Natural killer cell (primary cell): Measurements from ENCODE around the gene SULF2. TPM values are rescaled to one million over a fixed set of nuclear protein-coding genes. Genes with fewer than 3 reads are reported as not detected.

Experiments used
- ATAC-seq, 3 donors: fragments of 150-1000 bp in 2 of 3; fragments of 200-7000 bp in 1 of 3; cut with Tn5 transposase; 1 replicate in 1 of 3; 2 replicates in 2 of 3; pipeline ENCODE4 v1.10.0; 2021; ENCODE audit warnings: mild to moderate bottlenecking in 2 of 3, moderate library complexity in 2 of 3
- DNase-seq, 2 donors: peaks; one replicate each; pipeline versions ENCODE4 v3.0.0 to v3.0.0-alpha.2; 2013 to 2021; ENCODE audit warnings: mixed read lengths in 1 of 2
- H3K27ac ChIP-seq: one replicate; pipeline ENCODE4 v1.5.1; 2013; ENCODE audit warnings: mild to moderate bottlenecking, low read length
- H3K27me3 ChIP-seq: one replicate; pipeline ENCODE4 v1.6.1; 2013; ENCODE audit warnings: low read length; ENCODE audit not compliant: control insufficient read depth, insufficient read depth
- H3K36me3 ChIP-seq: one replicate; pipeline ENCODE4 v1.6.1; 2013; ENCODE audit warnings: low read length; ENCODE audit not compliant: control insufficient read depth, insufficient read depth
- H3K4me1 ChIP-seq: one replicate; pipeline ENCODE4 v1.6.1; 2013; ENCODE audit warnings: low read length; ENCODE audit not compliant: control insufficient read depth, insufficient read depth
- H3K4me3 ChIP-seq: one replicate; pipeline ENCODE4 v1.5.1; 2013; ENCODE audit warnings: low read length
- H3K9me3 ChIP-seq: one replicate; pipeline ENCODE4 v1.6.1; 2013; ENCODE audit warnings: low read length; ENCODE audit not compliant: control insufficient read depth, insufficient read depth
- H3K27ac Mint-ChIP-seq, 2 donors: one replicate each; pipeline ENCODE4 v1.8.0; 2022; ENCODE audit warnings: mild to moderate bottlenecking in 2 of 2, mixed read lengths in 2 of 2, moderate library complexity in 1 of 2
- H3K27me3 Mint-ChIP-seq, 2 donors: one replicate each; pipeline ENCODE4 v1.8.0; 2022; ENCODE audit warnings: low read depth in 2 of 2, mixed read lengths in 2 of 2
- H3K36me3 Mint-ChIP-seq: one replicate; pipeline ENCODE4 v1.8.0; 2022; ENCODE audit warnings: mixed read lengths
- H3K4me1 Mint-ChIP-seq, 2 donors: one replicate each; pipeline ENCODE4 v1.8.0; 2022; ENCODE audit warnings: mixed read lengths in 2 of 2
- H3K4me3 Mint-ChIP-seq: one replicate; pipeline ENCODE4 v1.8.0; 2022; ENCODE audit warnings: mild to moderate bottlenecking, moderate library complexity, mixed read lengths
- H3K9me3 Mint-ChIP-seq, 2 donors: one replicate each; pipeline ENCODE4 v1.8.0; 2022; ENCODE audit warnings: mixed read lengths in 2 of 2
- WGBS: methylation state at CpG from one replicate; pipeline ENCODE4 v1.1.7; 2013; ENCODE audit warnings: missing lambda C conversion rate; ENCODE audit not compliant: insufficient coverage; 5-methylcytosine and 5-hydroxymethylcytosine counted together
- intact Hi-C: fragments of 100-400 bp; cut with micrococcal nuclease; formaldehyde crosslinking; loops from one replicate; pipeline ENCODE4 v1.14.2; 2022
- total RNA-seq, 4 donors: library from RNA; stranded (reverse); fragments of 120-200 nt in 1 of 4; gene quantifications; one replicate each; pipeline versions ENCODE4 v1.2.3 to v1.2.4, GENCODE V29; 2013 to 2022
- TF ChIP-seq, protein P1 (sequence below): fragments of 200-600 bp; IDR thresholded peaks from one replicate; pipeline ENCODE4 v1.8.0; 2022; ENCODE audit warnings: antibody characterized with exemption

Gene SULF2
- total RNA-seq, 3 donors from 2014 or later (not counting 1 experiment from before 2014, with no cell fraction given): 8.1 to 48.7 (median 12.3) TPM

DNA sequence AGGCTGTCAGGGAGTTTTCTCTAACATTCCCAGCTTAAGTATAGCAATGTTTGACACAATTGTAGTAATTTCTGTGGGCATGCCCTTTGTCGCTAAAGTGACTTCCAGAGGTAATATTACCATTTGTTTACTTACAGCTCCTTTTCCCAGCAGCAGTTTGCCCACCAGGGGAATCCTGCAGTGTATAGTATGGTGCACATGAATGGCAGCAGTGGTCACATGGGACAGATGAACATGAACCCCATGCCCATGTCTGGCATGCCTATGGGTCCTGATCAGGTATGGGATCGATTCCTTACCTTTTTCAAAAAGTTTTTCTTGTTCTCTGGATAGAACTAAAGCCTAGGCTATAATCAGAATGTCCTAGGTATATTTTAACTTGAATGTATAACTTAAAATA is 132.5 kb downstream of the SULF2 start:
- H3K36me3 Mint-ChIP-seq: peaks cover 9% of the 10 kb centered on the region
- H3K9me3 Mint-ChIP-seq: no peaks in the 10 kb centered on the region
- H3K36me3 ChIP-seq: peaks cover 70% of the 10 kb centered on the region
- H3K27me3 ChIP-seq: no peaks in the 10 kb centered on the region
- DNase-seq (no peak), ATAC-seq (no peak)
- no peak overlapping the region for H3K4me3 Mint-ChIP-seq
- TF ChIP-seq, protein P1, sequence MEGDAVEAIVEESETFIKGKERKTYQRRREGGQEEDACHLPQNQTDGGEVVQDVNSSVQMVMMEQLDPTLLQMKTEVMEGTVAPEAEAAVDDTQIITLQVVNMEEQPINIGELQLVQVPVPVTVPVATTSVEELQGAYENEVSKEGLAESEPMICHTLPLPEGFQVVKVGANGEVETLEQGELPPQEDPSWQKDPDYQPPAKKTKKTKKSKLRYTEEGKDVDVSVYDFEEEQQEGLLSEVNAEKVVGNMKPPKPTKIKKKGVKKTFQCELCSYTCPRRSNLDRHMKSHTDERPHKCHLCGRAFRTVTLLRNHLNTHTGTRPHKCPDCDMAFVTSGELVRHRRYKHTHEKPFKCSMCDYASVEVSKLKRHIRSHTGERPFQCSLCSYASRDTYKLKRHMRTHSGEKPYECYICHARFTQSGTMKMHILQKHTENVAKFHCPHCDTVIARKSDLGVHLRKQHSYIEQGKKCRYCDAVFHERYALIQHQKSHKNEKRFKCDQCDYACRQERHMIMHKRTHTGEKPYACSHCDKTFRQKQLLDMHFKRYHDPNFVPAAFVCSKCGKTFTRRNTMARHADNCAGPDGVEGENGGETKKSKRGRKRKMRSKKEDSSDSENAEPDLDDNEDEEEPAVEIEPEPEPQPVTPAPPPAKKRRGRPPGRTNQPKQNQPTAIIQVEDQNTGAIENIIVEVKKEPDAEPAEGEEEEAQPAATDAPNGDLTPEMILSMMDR: no peak
- no peak overlapping the region for H3K4me3 ChIP-seq
- no peaks in the 10 kb centered on the region for H3K27me3 Mint-ChIP-seq
- no peaks in the 10 kb centered on the region for H3K4me1 ChIP-seq
- WGBS: 100% methylated on average over 2 of the region's 2 CpGs
- no peak overlapping the region for H3K27ac Mint-ChIP-seq
- intact Hi-C loops: no loop called here
- H3K4me1 Mint-ChIP-seq: no peaks in the 10 kb centered on the region
- H3K9me3 ChIP-seq: no peaks in the 10 kb centered on the region
- H3K27ac ChIP-seq: no peak overlapping the region

- Histone ChIP-seq H3K4me1 (no peaks in the 10 kb centered on the region), H3K9me3 (no peaks in the 10 kb centered on the region), H3K27ac (no peak overlapping the region), H3K27me3 (no peaks in the 10 kb centered on the region), H3K36me3 (peaks cover 71% of the 10 kb centered on the region), H3K4me3 (no peak overlapping the region)
- TF ChIP-seq, protein P1: no peak
- no peak overlapping the region for H3K4me3 Mint-ChIP-seq
- peaks cover 9% of the 10 kb centered on the region for H3K36me3 Mint-ChIP-seq
- H3K9me3 Mint-ChIP-seq: no peaks in the 10 kb centered on the region
- no peak overlapping the region for H3K27ac Mint-ChIP-seq
- no peak for DNase-seq
- intact Hi-C loops: no loop called here
- H3K27me3 Mint-ChIP-seq: no peaks in the 10 kb centered on the region
- WGBS: 96% methylated on average over 3 of the region's 3 CpGs
- H3K4me1 Mint-ChIP-seq: no peaks in the 10 kb centered on the region
- no peak for ATAC-seq
Observed at GRCh38 chr20:47652301-47652700, 133.0 kb downstream of the SULF2 start.

DNA sequence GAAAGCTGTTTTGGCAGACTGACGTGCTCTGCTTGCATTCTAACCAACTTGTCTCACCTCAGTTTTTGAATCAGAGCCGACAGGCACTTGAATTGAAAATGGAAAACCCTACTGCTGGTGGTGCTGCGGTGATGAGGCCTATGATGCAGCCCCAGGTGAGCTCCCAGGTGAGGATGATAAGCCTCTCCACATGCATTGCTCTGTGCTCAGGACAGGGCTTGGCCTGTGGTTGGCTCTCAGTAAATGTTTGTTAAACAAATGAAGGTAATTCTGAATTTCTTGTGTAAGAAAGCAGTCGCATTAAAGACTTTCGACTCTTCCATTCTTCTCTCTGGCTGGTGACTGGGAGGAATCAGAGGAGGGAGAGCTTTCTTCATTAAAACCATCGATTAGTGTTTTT is 136.3 kb downstream of the SULF2 start:
- H3K36me3 ChIP-seq: peaks cover 74% of the 10 kb centered on the region
- Mint-ChIP-seq H3K4me1 (no peaks in the 10 kb centered on the region), H3K4me3 (no peak overlapping the region), H3K27ac (no peak overlapping the region), H3K27me3 (no peaks in the 10 kb centered on the region), H3K9me3 (no peaks in the 10 kb centered on the region), H3K36me3 (peaks cover 15% of the 10 kb centered on the region)
- H3K9me3 ChIP-seq: no peaks in the 10 kb centered on the region
- intact Hi-C loops: no loop called here
- no peak overlapping the region for H3K4me3 ChIP-seq
- 96% methylated on average over 6 of the region's 6 CpGs for WGBS
- TF ChIP-seq, protein P1: no peak
- no peak overlapping the region for H3K27ac ChIP-seq
- no peak for ATAC-seq
- no peaks in the 10 kb centered on the region for H3K4me1 ChIP-seq
- H3K27me3 ChIP-seq: no peaks in the 10 kb centered on the region
- DNase-seq: no peak

DNA sequence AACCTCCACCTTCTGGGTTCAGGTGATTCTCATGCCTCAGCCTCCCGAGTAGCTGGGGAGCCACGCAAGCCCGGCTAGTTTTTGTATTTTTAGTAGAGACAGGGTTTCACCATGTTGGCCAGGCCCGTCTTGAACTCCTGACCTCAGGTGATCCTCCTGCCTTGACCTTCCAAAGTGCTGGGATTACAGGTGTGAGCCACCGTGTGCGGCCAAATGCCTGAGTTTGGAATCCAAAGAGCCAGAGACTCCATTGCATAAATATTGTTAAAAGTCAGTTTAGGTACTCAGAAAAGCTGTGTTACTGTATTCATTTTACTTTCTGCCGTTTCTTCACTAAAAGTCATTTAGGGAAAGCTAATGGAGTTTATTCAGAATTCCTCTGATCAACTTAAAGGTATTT is 137.3 kb downstream of the SULF2 start:
- intact Hi-C loops: no loop called here
- H3K27ac Mint-ChIP-seq: no peak overlapping the region

More for the DNA sequence above, 137.3 kb downstream of the SULF2 start:
- TF ChIP-seq, protein P1: no peak
- no peak overlapping the region for H3K4me3 ChIP-seq
- no peaks in the 10 kb centered on the region for H3K27me3 ChIP-seq
- H3K9me3 Mint-ChIP-seq: no peaks in the 10 kb centered on the region
- H3K9me3 ChIP-seq: no peaks in the 10 kb centered on the region
- peaks cover 15% of the 10 kb centered on the region for H3K36me3 Mint-ChIP-seq
- H3K4me1 Mint-ChIP-seq: no peaks in the 10 kb centered on the region
- WGBS: 100% methylated on average over 7 of the region's 7 CpGs
- H3K27me3 Mint-ChIP-seq: no peaks in the 10 kb centered on the region
- no peak overlapping the region for H3K4me3 Mint-ChIP-seq
- no peaks in the 10 kb centered on the region for H3K4me1 ChIP-seq
- ATAC-seq: no peak
- DNase-seq: no peak
- H3K27ac ChIP-seq: no peak overlapping the region
- H3K36me3 ChIP-seq: peaks cover 73% of the 10 kb centered on the region
